HG03103 (cell line): ENCODE measurements around the gene HSPA8.
"Not testable (repeated sequence)": the region's sequence is repeated elsewhere in the genome, so short reads cannot be mapped to it uniquely, and the experiment has no call there.

Experiments
- ATAC-seq: cut with Tn5 transposase; IDR thresholded peaks from one replicate; pipeline ENCODE4 v1.9.1; 2021; ENCODE audit warnings: low read depth; ENCODE audit not compliant: unreplicated experiment

The HSPA8 gene

DNA sequence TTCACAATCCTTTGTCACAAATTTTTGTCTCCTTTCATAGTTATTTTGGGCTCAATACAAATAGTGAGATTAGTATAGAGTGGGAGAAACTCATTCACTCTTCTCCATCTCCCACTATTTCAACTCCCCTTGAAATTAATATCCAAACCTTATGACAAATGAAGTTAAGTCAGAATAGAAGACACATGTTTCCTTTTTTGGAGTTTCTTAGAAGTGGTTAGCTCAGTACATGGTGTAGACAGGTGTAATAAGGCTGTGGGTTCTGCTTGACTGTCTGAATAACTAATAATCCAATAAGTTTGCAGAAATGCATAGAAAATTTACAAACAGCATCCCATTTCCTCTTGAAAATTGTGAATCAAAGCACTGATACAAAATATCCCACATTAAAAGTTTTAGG lies 10.8 kb upstream of the HSPA8 start:
- ATAC-seq: no peak

DNA sequence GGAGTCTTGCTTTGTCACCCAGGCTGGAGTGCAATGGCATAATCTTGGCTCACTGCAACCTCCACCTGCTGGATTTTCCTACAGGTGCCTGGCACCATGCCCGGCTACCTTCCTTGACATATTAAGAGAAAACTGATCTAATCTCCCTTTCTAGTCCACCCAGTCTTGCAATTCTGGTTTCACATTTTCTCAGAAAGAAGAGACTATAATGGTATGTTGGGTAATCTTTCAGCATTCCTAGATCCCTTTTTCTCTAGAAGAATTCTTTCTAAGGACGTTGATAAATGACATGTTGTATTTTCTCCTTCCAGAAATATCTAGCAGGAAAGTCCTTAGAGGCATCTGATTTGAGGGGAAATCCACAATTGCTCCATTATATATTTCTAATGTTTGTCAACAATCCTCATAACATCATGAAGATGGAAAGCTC lies 10.4 kb upstream of the HSPA8 start:
- ATAC-seq: no peak

DNA sequence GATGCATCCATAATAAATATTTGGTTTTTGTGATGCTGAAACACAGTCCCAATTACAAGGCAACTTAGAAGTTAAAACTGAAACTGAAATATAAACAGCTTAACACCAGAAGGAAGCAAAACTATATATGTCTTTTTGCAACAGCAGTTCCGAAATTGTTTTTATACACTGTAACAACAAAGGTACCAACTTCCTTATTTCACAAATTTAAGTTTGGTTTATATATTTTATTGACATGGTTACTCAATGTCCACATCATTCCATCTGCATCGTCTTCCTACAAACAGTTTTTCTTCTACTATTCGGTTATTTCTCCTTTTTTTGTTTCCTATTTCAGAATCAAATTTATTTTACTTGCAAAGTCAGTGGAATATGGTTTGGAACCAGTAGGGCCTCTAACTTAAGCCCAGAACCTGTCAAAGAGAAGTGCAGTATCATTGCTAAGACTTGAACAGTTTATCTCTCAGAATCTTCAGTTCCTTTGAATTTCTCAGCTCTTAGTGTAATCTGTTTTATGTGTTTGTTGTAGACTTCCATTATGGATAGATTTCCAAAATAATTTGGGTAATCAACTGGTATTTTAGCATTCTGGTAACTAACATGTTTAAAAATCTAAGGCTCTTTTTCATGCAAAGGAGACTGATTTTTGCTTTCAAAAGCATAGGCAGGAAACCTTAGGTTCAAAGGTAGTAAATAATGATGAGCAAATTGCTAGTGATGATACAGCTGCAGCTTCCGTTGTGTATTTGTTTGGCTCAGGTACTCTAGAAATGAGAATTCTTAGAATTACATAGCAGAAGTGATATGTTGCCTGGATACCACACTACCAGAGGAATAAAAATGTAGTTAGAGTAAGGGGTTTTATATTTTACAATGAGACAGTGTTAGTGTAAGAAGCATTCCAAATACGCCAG lies 8.2 kb upstream of the HSPA8 start:
- ATAC-seq: peak; percentile 57

DNA sequence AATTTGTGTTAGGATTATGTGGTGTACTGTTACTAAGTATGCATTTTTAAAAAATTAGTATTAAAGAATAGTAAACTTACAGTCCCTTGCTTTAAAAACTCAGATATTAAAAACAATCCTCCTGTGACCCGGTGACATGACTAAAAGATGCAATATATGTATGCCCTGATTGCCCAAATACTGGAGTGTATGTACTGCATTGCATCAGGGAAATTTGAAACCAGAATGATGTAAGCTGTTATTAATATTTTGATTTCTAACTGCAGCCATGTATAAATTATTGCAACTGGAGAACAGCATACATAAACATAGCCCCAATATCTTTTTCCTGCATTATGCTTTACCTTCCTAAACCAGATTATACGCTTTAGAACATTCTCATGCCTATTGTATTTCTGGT lies 3.7 kb upstream of the HSPA8 start:
- ATAC-seq: no peak

DNA sequence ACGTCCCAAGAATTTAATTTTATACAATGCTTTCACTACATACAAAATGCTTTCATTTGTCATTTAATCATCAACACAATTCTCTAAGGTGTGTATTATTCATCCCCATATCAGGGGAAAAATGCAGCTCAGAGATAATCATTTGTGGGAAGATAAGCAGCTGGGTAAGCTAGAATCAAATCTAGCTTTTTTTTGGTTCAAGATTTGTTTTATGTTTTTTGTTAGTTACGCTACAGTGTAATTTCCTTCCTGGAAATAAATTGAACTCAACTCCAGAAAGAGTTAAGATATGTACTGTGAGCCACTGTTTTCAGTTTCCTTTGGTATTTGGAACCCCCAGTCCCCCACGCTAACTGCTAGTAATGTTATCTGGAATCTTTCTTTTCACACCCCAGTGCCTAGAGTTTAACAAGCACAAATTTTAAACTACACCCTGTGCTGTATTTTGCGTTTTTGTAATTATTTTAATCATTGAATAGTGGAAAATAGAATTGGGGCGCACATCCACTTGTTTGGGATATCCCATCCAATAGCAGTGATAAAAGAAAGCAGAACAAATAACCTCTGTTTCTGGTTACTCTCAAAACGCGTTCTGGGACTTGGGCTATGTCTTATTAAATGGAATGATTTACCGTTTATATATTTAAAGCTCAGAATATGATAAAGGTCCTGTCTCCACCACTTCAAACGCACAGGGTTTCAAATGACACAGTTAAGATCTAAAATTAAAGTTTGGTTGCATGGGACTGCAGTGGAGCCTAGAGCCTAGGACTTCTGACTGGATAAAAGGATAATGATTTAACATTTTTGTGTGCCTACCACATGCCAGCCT lies 2.1 kb upstream of the HSPA8 start:
- ATAC-seq: no peak

DNA sequence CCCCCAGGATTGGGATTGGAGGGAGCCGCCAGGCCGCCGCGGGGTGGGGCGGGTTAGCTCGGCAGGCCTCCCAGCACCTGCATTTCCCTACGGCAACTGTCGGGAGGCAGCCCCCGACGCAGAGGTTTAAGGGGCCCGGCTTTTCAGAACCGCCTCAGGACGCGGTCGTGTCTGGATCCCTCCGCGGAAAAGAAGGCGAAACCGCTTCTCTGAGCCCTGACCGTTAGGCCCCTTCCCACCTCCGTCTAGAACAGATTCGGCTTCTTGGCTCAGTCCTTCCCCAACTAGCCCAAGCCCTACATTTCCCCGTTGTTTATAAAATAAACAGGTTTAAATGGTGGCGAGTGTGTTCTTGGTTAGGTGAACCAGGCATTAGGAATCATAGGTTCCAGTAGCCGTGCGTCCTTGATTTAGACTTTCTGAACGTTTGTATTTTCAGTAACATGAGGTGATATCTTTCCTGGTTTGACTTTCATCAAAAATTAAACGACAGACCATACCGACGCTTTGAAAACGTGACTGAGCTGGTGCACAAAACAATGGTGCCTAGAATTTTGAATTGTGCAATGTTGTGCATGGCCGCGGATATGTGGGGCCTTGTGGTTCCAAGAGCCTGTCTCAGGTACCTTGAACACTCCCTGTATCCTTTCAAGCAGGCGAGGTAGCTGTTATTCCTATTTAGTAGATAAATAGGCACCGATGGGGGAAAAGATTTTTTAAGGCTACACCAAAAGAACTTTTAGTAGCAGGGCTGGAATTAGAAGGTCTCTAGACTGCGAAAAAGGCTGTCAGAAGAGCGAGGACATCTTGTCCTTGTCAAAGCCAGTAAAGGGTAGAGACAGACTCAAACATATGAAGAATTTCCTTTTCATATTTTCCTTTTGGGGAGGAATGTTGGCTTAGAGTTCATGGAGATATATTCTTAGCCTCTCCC lies 1.2 kb upstream of the HSPA8 start:
- ATAC-seq: no peak

DNA sequence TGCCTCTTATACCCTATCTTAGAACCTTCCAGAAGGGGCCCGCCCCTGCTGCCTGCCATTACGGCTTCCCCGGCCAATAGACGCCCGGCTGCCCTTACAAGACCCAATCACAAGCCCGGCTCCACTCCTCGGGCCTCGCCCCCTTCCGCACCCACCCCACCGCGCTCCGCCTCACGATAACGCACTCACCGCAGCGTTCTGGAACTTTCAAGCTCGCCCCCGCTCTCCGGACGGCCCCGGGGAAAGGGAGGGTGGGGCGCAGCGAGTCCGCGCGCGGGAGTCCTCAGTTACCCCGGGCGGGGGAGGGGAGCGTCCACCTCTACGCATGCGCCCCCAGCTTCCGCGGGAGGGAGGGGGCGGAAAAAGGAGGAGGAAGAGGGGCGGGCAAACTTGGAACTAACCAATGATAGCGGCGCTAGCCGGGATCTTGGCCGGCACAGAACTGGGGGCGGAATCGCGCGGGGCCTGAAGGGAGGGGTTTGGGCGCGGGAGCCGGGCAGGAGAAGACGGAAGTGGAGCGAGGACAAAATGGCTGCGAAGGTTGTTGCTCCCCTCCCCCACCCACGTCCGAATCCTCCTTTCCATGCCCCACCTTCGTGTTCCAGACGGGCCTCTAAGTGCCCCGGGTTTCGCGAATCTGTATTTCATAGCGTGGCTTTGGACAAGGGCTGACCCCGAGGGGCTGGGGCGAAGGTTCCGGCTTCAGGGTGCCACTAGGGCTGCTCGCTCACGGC lies 389 bp upstream of the HSPA8 start:
- peak; percentile 80 for ATAC-seq

DNA sequence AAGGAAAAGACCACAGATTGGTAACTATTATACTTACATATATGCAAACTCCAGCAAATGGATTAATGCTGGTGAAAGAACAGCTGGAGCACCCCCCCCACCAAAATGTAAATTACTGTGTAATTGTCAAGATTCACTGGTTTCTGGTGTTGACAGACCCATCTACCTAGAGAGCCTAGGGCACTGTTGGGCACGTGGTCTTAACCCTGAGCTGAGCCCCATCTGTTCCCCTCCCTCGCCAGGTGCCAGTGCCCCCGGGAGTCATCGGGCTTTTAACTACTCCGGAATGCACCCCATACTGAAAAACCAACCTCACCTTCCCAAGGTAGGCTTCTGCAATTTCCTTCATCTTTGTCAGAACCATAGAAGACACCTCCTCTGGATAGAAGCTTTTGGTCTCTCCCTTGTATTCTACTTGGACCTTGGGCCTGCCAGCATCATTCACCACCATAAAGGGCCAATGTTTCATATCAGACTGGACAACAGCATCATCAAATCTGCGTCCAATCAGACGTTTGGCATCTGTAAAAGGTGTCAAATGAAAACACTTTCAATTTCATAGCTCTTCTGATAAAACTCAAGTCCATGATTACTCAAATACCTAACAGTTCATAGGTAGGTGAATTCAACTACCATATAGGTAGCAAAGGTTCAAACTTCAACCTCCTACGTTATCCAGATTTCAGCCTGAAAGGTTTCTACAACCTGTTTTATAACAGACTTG lies 1.5 kb downstream of the HSPA8 start:
- no peak for ATAC-seq

DNA sequence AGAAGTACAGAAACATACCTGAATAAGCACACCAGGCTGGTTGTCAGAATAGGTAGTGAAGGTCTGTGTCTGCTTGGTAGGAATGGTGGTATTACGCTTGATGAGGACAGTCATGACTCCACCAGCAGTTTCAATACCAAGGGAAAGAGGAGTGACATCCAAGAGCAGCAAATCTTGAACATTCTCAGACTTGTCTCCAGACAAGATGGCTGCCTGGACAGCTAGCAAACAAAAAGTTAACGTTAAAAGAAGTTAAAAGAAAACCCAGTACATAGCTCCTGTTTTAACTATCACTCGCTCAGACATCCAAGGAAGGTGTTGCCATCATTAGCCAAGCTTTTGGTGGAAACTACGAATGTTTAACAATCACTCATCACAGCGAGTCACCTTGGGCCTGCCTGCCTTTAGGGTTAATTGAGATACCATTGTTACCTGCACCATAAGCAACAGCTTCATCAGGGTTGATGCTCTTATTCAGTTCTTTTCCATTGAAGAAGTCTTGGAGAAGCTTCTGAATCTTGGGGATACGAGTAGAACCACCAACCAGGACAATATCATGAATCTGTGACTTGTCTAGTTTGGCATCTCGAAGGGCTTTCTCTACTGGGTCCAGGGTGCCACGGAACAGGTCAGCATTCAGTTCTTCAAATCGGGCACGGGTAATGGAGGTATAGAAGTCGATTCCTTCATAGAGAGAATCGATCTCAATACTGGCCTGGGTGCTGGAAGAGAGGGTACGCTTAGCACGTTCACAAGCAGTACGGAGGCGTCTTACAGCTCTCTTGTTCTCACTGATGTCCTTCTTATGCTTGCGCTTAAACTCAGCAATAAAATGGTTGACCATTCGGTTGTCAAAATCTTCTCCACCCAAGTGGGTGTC lies 2.7 kb downstream of the HSPA8 start:
- ATAC-seq: not testable (repeated sequence)

DNA sequence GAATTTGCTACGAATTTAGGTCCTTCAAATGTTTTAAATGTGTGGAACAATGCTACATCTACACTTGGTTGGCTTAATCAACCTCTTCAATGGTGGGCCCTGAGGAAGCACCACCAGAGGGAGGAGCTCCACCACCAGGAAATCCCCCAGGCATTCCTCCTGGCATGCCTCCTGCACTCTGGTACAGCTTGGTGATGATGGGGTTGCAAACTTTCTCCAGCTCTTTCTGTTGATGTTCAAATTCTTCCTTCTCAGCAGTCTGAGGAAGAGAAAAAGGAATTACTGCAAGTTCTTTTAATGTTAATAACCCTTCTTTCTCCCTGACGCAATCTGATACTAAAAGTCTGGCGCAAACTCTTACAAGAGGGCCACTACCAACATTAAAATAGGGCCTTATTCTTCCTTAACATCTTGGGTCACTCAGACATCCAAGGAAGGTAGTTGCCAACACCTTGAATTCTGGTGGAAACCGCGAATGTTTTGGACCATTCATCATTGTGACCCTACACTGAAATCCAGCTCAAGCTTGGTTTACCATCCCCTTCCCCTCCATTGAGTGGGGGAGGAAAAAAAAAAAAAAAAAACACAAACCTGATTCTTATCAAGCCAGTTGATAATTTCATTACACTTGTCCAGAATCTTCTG lies 4.2 kb downstream of the HSPA8 start:
- ATAC-seq: no peak

DNA sequence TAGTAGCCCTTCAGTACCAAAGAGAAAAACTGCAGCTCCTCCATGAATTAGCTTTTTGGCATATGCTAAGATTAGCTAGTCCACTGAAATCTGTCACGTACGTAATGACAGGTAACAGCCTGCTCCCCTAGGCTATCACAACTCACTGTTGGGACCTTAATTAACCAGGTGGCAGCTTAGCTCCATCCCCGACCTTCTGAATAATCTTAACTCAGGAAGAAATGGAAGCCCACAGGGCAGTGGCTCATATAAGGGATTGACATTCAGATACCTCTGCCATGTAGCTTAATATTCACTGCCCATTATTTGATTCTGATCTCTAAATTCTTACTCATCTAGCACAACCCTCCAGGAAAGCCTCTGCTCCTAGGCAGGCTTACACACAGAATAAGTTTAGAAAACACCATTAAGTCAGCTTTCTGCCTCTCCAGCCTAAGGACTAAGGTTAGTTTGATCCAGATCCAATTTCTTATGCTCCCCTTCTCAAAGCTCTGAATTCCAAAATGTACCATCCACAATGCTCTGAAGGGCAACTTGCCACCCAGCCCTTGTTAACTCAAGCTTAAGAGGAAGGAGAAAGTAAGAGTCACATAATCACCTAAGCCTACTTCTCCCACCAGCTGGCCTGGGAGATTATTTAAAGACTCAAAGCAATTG lies 5.0 kb downstream of the HSPA8 start:
- ATAC-seq: no peak

DNA sequence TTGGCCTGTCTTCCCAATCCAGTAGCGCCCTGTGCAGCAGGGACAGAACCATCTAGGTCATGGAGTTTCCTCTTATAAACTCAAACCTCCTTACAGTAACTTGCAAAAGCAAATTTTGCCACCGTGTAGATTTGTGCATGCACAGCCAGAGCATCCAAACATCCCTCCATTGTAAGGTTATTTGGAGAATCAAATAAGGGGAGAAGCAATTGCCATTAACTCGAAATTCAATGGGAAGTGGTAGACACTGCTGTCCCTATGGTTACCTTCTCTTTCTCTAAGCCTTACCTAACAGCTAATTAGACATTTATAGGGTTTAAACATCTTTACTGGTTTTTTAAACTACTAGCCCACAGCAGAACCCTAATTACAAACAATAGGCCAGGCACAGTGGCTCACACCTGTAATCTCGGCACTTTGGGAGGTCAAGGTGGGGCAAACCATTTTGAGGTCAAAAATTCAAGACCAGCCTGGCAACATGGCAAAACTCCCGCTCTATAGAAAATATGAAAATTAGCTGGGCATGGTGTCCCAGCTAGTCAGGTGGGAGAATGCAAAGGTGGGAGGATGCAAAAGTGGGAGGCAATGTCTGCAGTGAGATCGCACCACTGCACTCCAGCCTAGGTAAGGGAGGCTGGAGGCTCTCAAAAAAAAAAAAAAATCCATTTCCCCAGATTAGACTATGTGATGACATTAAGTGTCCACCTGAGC lies 6.6 kb downstream of the HSPA8 start:
- no peak for ATAC-seq

DNA sequence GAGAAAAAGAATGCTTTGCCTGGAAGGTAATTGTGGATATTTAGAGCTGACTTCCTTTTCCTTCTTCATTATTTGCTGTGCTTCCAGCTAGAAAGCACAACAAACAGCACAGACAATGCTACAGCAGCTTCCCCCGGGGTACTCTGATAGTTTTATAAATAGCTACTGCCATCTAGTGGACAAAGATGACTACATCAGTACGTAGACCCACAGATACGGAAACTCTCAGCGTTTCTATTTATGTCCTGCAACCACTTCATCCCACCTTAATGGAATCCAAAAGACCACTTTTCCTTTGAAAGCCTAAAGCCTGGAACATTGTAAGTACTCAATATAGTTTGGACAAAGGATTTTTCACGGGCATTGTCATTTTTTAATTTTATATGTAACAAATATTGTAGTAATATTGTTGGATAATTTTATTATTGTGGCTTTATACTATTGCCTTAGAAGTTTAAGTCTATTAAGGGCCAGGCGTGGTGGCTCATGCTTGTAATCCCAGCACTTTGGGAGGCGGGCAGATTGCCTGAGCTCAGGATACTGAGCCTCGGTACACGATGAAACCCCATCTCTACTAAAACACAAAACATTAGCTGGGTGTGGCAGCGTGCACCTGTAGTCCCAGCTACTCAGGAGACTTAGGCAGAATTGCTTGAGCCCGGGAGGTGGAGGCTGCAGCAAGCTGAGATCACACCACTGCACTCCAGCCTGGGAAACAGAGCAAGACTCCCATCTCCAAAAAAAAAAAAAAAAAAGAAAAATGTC lies 7.5 kb downstream of the HSPA8 start:
- no peak for ATAC-seq

DNA sequence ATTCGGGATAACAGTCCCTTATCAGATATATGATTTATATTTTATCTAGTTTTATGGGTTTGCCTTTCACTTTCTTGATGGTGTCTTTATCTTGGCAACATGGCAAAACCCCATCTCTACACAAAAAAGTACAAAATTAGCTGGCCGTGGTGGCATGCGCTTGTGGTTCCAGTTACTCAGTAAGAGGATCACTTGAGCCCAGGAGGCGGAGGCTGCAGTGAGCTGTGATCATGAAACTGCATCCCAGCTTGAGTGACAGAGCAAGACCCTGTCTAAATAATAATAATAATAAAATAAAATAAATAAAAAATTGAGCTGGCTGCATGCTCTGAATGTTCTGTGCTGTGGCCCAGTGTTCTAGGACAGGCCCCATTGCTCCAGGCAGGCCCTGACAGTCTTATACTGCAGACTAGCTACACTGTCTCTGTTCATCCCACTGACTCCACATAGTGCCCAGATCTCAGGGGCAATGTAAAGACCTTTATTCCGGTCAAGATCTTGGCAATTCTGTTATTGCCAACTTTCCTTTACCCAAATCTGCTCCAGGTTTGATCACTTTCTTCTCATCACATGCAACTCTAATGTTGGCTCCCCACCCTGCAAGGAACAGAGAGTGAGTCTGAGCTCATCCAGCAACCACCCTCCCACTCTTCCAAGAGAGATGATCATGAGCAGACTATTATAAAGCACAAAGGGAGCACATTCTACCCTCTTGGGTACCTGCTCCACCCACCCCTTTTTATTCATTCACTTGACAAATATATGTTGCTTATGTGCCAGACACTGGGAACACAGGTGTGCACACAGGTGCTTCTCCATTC lies 8.8 kb downstream of the HSPA8 start:
- no peak for ATAC-seq

DNA sequence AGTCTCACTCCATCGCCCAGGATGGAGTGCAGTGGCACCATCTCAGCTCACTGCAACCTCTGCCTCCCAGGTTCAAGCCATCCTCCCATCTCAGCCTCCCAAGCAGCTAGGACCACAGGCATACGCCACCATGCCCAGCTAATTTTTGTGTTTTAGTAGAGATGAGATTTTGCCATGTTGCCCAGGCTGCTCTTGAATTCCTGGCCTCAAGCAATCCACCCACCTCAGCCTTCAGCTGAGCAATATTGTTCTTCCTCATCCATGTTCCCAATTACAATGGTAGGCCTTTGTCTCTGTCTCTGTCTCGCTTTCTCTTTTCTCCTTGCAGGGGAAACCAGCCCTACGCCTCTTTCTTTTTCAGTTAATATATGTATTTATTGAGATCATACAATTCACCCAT lies 10.3 kb downstream of the HSPA8 start:
- ATAC-seq: no peak
